H1 (cell line): Measurements from ENCODE around the gene OLFML2B. TPM values are rescaled to one million over a fixed set of nuclear protein-coding genes. Genes with fewer than 3 reads are reported as not detected.

Experiments used
- CTCF ChIA-PET: fragments of 300-600 bp; sonication (Branson Sonifier 250); formaldehyde crosslinking; loops from one replicate; lab custom pipeline; 2021; ENCODE audit not compliant: partially characterized antibody; lab: Charles Lee
- POLR2A ChIA-PET: fragments of 300-600 bp; sonication (Branson Sonifier 250); formaldehyde crosslinking; loops from one replicate; lab custom pipeline; 2021; ENCODE audit warnings: inconsistent platforms; ENCODE audit not compliant: partially characterized antibody; lab: Charles Lee
- DNase-seq, 2 experiments: peaks; one replicate each; pipeline versions ENCODE4 v3.0.0 to v3.0.0-alpha.2; 2010 to 2022; ENCODE audit warnings: low spot score in 2 of 2, low read depth in 1 of 2, mixed read lengths in 1 of 2
- FAIRE-seq: peaks from 2 replicates; lab custom pipeline; 2011; peaks lifted over from hg19 to GRCh38; lab: Jason Lieb, UNC
- H2AFZ ChIP-seq: 2 replicates; pipeline ENCODE4 v1.8.1; 2012; ENCODE audit warnings: low read length, inconsistent platforms
- H2AK5ac ChIP-seq: 2 replicates; pipeline ENCODE4 v1.6.1; 2013; ENCODE audit warnings: low read depth, low read length
- H2BK120ac ChIP-seq: replicated peaks from 2 replicates; pipeline ENCODE3; 2013; ENCODE audit warnings: low read depth, low read length, inconsistent platforms
- H2BK12ac ChIP-seq: 2 replicates; pipeline ENCODE4 v1.6.1; 2013; ENCODE audit warnings: low read depth, low read length
- H2BK15ac ChIP-seq: 2 replicates; pipeline ENCODE4 v1.6.1; 2013; ENCODE audit warnings: low read length
- H2BK20ac ChIP-seq: 2 replicates; pipeline ENCODE4 v1.6.1; 2013; ENCODE audit warnings: low read length
- H2BK5ac ChIP-seq: 2 replicates; pipeline ENCODE4 v1.6.1; 2013; ENCODE audit warnings: low read depth, low read length
- H3K14ac ChIP-seq: 2 replicates; pipeline ENCODE4 v1.6.1; 2013; ENCODE audit warnings: inconsistent platforms; ENCODE audit not compliant: insufficient read length
- H3K18ac ChIP-seq: 2 replicates; pipeline ENCODE4 v1.6.1; 2013; ENCODE audit warnings: low read length; ENCODE audit errors: extremely low read depth
- H3K23ac ChIP-seq: 2 replicates; pipeline ENCODE4 v1.6.1; 2013; ENCODE audit warnings: inconsistent platforms; ENCODE audit not compliant: insufficient read length
- H3K23me2 ChIP-seq: 2 replicates; pipeline ENCODE4 v1.6.1; 2013; ENCODE audit warnings: low read depth, low read length
- H3K27ac ChIP-seq: 2 replicates; pipeline ENCODE4 v1.6.1; 2011; ENCODE audit warnings: low read depth, low read length, inconsistent platforms
- H3K27me3 ChIP-seq, 4 experiments: replicated peaks in 1 of 4; 1 replicate in 1 of 4; 2 replicates in 3 of 4; pipeline versions ENCODE4 v1.6.1 to v1.8.1; 2011 to 2013; ENCODE audit warnings: low read length in 3 of 4, mild to moderate bottlenecking in 3 of 4, inconsistent platforms in 2 of 4, mixed read lengths in 2 of 4, moderate library complexity in 1 of 4; ENCODE audit not compliant: control insufficient read depth in 3 of 4, insufficient read depth in 3 of 4; ENCODE audit errors: extremely low read depth in 1 of 4
- H3K36me3 ChIP-seq, 4 experiments: 2 replicates each; pipeline versions ENCODE4 v1.6.1 to v1.8.1; 2011 to 2013; ENCODE audit warnings: mild to moderate bottlenecking in 4 of 4, low read length in 3 of 4, moderate library complexity in 2 of 4, control low read depth in 1 of 4, inconsistent platforms in 1 of 4; ENCODE audit not compliant: insufficient read depth in 4 of 4, control insufficient read depth in 2 of 4
- H3K4ac ChIP-seq: replicated peaks from 2 replicates; pipeline ENCODE3; 2013; ENCODE audit warnings: low read length, low read depth, mixed read lengths, inconsistent platforms; ENCODE audit not compliant: insufficient read length
- H3K4me1 ChIP-seq, 4 experiments: replicated peaks in 1 of 4; 1 replicate in 1 of 4; 2 replicates in 3 of 4; pipeline versions ENCODE4 v1.6.1 to v1.8.1; 2011 to 2013; ENCODE audit warnings: low read length in 3 of 4, inconsistent platforms in 2 of 4, mixed read lengths in 1 of 4; ENCODE audit not compliant: insufficient read depth in 4 of 4, control insufficient read depth in 3 of 4
- H3K4me2 ChIP-seq, 2 experiments: 2 replicates each; pipeline versions ENCODE4 v1.6.1 to v1.8.1; 2011 to 2013; ENCODE audit warnings: low read depth in 2 of 2, low read length in 2 of 2, control low read depth in 1 of 2, inconsistent platforms in 1 of 2, mild to moderate bottlenecking in 1 of 2; ENCODE audit not compliant: insufficient read depth in 1 of 2
- H3K4me3 ChIP-seq, 4 experiments: fragments of 200-600, 300-600 bp in 1 of 4; sonication (generic), shearing (Covaris generic), sonication (Bioruptor Twin) in 1 of 4; 2 replicates each; pipeline versions ENCODE4 v1.5.1 to v1.8.1; 2011 to 2016; ENCODE audit warnings: low read length in 4 of 4, low read depth in 3 of 4, control low read depth in 2 of 4, inconsistent platforms in 2 of 4, mild to moderate bottlenecking in 2 of 4, mixed read lengths in 1 of 4, moderate library complexity in 1 of 4; ENCODE audit not compliant: insufficient read depth in 2 of 4; ENCODE audit errors: extremely low read depth in 1 of 4
- H3K56ac ChIP-seq: replicated peaks from 2 replicates; pipeline ENCODE3; 2013; ENCODE audit warnings: low read depth, mild to moderate bottlenecking, mixed read lengths, low read length, inconsistent platforms; ENCODE audit not compliant: insufficient read length
- H3K79me1 ChIP-seq: 2 replicates; pipeline ENCODE4 v1.6.1; 2013; ENCODE audit warnings: low read depth, low read length, control low read depth
- H3K79me2 ChIP-seq, 2 experiments: 2 replicates each; pipeline versions ENCODE4 v1.6.1 to v1.8.1; 2012 to 2013; ENCODE audit warnings: low read length in 2 of 2, mild to moderate bottlenecking in 2 of 2, inconsistent platforms in 1 of 2; ENCODE audit not compliant: insufficient read depth in 2 of 2, control insufficient read depth in 1 of 2
- H3K9ac ChIP-seq, 4 experiments: replicated peaks in 1 of 4; 1 replicate in 1 of 4; 2 replicates in 3 of 4; pipeline versions ENCODE4 v1.6.1 to v1.8.1; 2011 to 2013; ENCODE audit warnings: low read depth in 3 of 4, low read length in 3 of 4, control low read depth in 2 of 4, mild to moderate bottlenecking in 2 of 4, moderate library complexity in 2 of 4, inconsistent platforms in 1 of 4; ENCODE audit errors: extremely low read depth in 1 of 4
- H3K9me3 ChIP-seq, 2 experiments: 2 replicates each; pipeline versions ENCODE4 v1.6.1 to v1.8.1; 2012 to 2013; ENCODE audit warnings: mild to moderate bottlenecking in 2 of 2, moderate library complexity in 2 of 2, control low read depth in 1 of 2, inconsistent platforms in 1 of 2, low read depth in 1 of 2, low read length in 1 of 2, mixed read lengths in 1 of 2; ENCODE audit not compliant: insufficient read depth in 2 of 2
- H4K20me1 ChIP-seq, 2 experiments: replicated peaks in 1 of 2; 2 replicates each; pipeline versions ENCODE3 to v1.8.1; 2011 to 2013; ENCODE audit warnings: inconsistent platforms in 2 of 2, low read length in 2 of 2, mild to moderate bottlenecking in 1 of 2; ENCODE audit not compliant: insufficient read depth in 2 of 2, control insufficient read depth in 1 of 2
- H4K5ac ChIP-seq: 2 replicates; pipeline ENCODE4 v1.6.1; 2013; ENCODE audit warnings: low read length, low read depth, mixed read lengths, inconsistent platforms; ENCODE audit not compliant: insufficient read length
- H4K8ac ChIP-seq: 2 replicates; pipeline ENCODE4 v1.8.0; 2013; ENCODE audit warnings: mild to moderate bottlenecking, moderate library complexity, low read length, inconsistent platforms; ENCODE audit not compliant: insufficient read depth; ENCODE audit errors: extremely low read depth
- H4K91ac ChIP-seq: replicated peaks from 2 replicates; pipeline ENCODE3; 2013; ENCODE audit warnings: low read length, mixed read lengths, inconsistent platforms; ENCODE audit not compliant: insufficient read length
- BACH1 ChIP-seq: IDR thresholded peaks from 2 replicates; pipeline ENCODE4 v1.6.1; 2012; ENCODE audit warnings: low read length, improper control_type of control experiment
- CBX5 ChIP-seq: fragments of 300-800, 300-1000 bp; sonication (generic); IDR thresholded peaks from 2 replicates; pipeline ENCODE4 v1.7.1; 2016; ENCODE audit warnings: antibody characterized with exemption, low read length, low read depth
- KDM1A ChIP-seq: fragments of 200-600, 300-600 bp; sonication (generic); IDR thresholded peaks from 2 replicates; pipeline ENCODE4 v1.7.1; 2016; ENCODE audit warnings: mild to moderate bottlenecking, low read length, borderline replicate concordance
- MAFK ChIP-seq: IDR thresholded peaks from 2 replicates; pipeline ENCODE4 v1.6.1; 2012; ENCODE audit warnings: low read depth, mild to moderate bottlenecking, improper control_type of control experiment, low read length
- polyA plus RNA-seq, 7 experiments: library from polyadenylated mRNA; depleted of rRNA in 3 of 7; stranded (reverse) in 5 of 7; unstranded in 2 of 7; fragments of >200 nt in 5 of 7; fragments of 200-250 nt in 2 of 7; gene quantifications; 1 replicate in 5 of 7; 2 replicates in 1 of 7; 4 replicates in 1 of 7; pipeline versions ENCODE4 v1.2.1 to v1.2.3, GENCODE V29; 2011 to 2013; ENCODE audit warnings: missing spikeins in 2 of 7, mixed read lengths in 2 of 7
- total RNA-seq: library from RNA; stranded (reverse); fragmentation: NEBNext Ultra II Directional; extraction: Animal tissue kit (Norgen Biotek cat#: 25700); gene quantifications from 2 replicates; pipeline ENCODE4 v1.2.1, GENCODE V29; 2021
- TF ChIP-seq, protein P1 (sequence below), 3 experiments: IDR thresholded peaks; 1 replicate in 2 of 3; 2 replicates in 1 of 3; pipeline versions ENCODE4 v1.5.1 to v1.6.1; 2011; ENCODE audit warnings: low read length in 3 of 3, mild to moderate bottlenecking in 3 of 3, inconsistent platforms in 2 of 3, low read depth in 1 of 3, moderate library complexity in 1 of 3; ENCODE audit not compliant: insufficient read depth in 1 of 3; ENCODE audit errors: control extremely low read depth in 1 of 3

Gene OLFML2B
- total and polyA plus RNA-seq, 2 of the 8 experiments (the other 6 are each of a cell fraction or from before 2014, with no cell fraction given) = 6.5 to 10.4 TPM

DNA sequence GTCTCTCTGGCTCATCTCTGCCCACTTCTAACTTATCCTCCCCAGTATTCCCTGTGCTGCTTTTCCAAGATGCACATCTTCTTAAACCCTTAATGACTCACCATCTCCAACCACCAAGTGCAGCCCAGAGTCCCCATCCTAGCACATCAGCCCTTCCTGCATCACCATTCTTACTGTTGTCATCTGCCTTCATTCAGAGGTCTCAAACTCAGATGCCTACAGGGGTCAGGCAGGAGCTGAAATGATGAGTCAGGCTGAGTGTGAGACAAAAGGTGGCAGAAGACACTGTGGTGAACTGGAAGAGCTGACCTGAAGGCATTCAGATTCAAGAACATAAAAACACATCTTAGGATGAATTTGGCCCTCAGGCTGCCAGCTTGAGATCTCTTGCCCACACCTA, 34.6 kb downstream of the OLFML2B start:
- Histone ChIP-seq H3K14ac (no peak overlapping the region), H3K56ac (no peak overlapping the region), H3K9me3 (peaks cover 2 to 9% of the 10 kb centered on the region in 2 experiments; a peak in 2 of 4 replicates), H4K8ac (no peak overlapping the region), H3K27ac (no peak overlapping the region), H3K23ac (no peak overlapping the region), H3K4ac (no peak overlapping the region), H3K27me3 (no peaks in the 10 kb centered on the region), H3K4me2 (no peak overlapping the region), H2BK5ac (no peak overlapping the region), H4K5ac (no peak overlapping the region), H2AFZ (no peak overlapping the region), H2BK120ac (no peak overlapping the region), H4K20me1 (no peaks in the 10 kb centered on the region), H2AK5ac (no peak overlapping the region), H3K23me2 (no peaks in the 10 kb centered on the region; the same call in 1 of the 2 replicates), H4K91ac (no peak overlapping the region), H3K4me1 (no peaks in the 10 kb centered on the region), H3K18ac (no peak overlapping the region), H3K36me3 (no peaks in the 10 kb centered on the region), H3K9ac (no peak overlapping the region), H2BK12ac (no peak overlapping the region), H2BK20ac (no peak overlapping the region), H2BK15ac (no peak overlapping the region), H3K79me1 (no peaks in the 10 kb centered on the region), H3K4me3 (no peak overlapping the region)
- DNase-seq (no peak), FAIRE-seq (no peak)
- ChIA-PET POLR2A (no interaction called here), CTCF (interaction anchor here (1.2 to 1.5 kb wide), 2 partner anchors 45 to 196 kb away, joined by 3 read pairs; no protein-coding TSS in a partner anchor)
- TF ChIP-seq, protein P1, sequence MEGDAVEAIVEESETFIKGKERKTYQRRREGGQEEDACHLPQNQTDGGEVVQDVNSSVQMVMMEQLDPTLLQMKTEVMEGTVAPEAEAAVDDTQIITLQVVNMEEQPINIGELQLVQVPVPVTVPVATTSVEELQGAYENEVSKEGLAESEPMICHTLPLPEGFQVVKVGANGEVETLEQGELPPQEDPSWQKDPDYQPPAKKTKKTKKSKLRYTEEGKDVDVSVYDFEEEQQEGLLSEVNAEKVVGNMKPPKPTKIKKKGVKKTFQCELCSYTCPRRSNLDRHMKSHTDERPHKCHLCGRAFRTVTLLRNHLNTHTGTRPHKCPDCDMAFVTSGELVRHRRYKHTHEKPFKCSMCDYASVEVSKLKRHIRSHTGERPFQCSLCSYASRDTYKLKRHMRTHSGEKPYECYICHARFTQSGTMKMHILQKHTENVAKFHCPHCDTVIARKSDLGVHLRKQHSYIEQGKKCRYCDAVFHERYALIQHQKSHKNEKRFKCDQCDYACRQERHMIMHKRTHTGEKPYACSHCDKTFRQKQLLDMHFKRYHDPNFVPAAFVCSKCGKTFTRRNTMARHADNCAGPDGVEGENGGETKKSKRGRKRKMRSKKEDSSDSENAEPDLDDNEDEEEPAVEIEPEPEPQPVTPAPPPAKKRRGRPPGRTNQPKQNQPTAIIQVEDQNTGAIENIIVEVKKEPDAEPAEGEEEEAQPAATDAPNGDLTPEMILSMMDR (IDR thresholded peaks at IDR 0.05; ENCODE audit: control extremely low read depth in 1 of 3, insufficient read depth in 1 of 3, low read depth in 1 of 3, low read length in 3 of 3) = peak in 1 of 3 experiments; percentile 18; a peak in 1 of 4 replicates
- 0 out of 2 replicates have a peak, but pooled peaks have one; percentile 35 for TF ChIP-seq BACH1
- TF ChIP-seq KDM1A = no peak
- no peak for TF ChIP-seq CBX5
- TF ChIP-seq MAFK = 0 out of 2 replicates have a peak, but pooled peaks have one; percentile 34
- TF ChIP-seq, all 59 proteins: peak for 3
- H3K79me2 ChIP-seq = no peaks in the 10 kb centered on the region
